SK-N-MC (cell line): ENCODE results near the gene TRAPPC5.

Experiments
- EZH2 ChIP-seq: fragments of 200-600 bp; sonication (generic); IDR thresholded peaks from one replicate; pipeline ENCODE4 v1.6.1; 2017; ENCODE audit warnings: antibody characterized with exemption
- POLR2AphosphoS5 ChIP-seq: IDR thresholded peaks from 2 replicates; pipeline ENCODE4 v1.6.1; 2012; ENCODE audit warnings: mild to moderate bottlenecking, low read depth, low read length, borderline replicate concordance

DNA sequence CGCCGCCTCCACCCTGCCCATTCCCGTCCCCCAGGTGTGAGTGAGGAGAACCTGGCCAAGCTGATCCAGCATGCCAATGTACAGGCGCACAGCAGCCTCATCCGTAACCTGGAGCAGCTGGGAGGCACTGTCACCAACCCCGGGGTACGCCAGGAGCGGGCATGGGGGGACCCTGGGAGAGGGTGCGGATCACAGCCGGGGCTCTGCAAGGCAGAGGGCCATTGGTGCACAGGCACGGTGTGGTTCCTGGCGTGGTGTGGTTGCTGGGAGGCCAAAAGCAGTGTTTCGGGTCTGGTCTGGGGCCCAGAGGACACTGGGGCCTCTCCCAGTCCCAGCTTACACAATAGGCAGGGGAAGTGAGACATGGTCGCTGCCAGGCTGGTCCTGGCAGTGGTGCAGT lies 35.5 kb upstream of the TRAPPC5 start:
- no peak for TF ChIP-seq EZH2
- TF ChIP-seq POLR2AphosphoS5, result no peak; the same call in 1 of the 2 replicates
